IMR-90 (cell line): ENCODE results near the gene DSG3. TPM values are rescaled to one million over a fixed set of nuclear protein-coding genes. Genes with fewer than 3 reads are reported as not detected.

Source experiments
- ATAC-seq: fragments of 200-7000 bp; cut with Tn5 transposase; 2 replicates; pipeline ENCODE4 v1.9.1; 2020; ENCODE audit warnings: low read depth, mild to moderate bottlenecking, moderate library complexity
- BruUV-seq: library from RNA; stranded (reverse); fragments of 400-500 nt; replicated peaks from 2 replicates; lab custom pipeline; 2021; lab: Mats Ljungman, UMichigan
- CTCF ChIA-PET: fragments of 300-600 bp; formaldehyde crosslinking; extraction: SDS; loops from one replicate; lab custom pipeline; 2021; ENCODE audit warnings: antibody characterized with exemption; lab: Yijun Ruan, JAX
- POLR2A ChIA-PET: fragments of 300-600 bp; sonication (Branson Sonifier 250); formaldehyde crosslinking; loops from one replicate; lab custom pipeline; 2022; ENCODE audit warnings: antibody characterized with exemption; ENCODE audit not compliant: unreplicated experiment; lab: Charles Lee
- DNase-seq: peaks from one replicate; pipeline ENCODE4 v3.0.0; 2013
- H2AFZ ChIP-seq: replicated peaks from 2 replicates; pipeline ENCODE3; 2013; ENCODE audit warnings: low read length, mild to moderate bottlenecking; ENCODE audit not compliant: poor library complexity
- H2AK5ac ChIP-seq: 2 replicates; pipeline ENCODE4 v1.6.1; 2013; ENCODE audit warnings: low read depth, low read length, inconsistent platforms
- H2AK9ac ChIP-seq: replicated peaks from 2 replicates; pipeline ENCODE3; 2013; ENCODE audit warnings: mild to moderate bottlenecking, low read depth, low read length, moderate library complexity; ENCODE audit not compliant: poor library complexity
- H2BK120ac ChIP-seq: 2 replicates; pipeline ENCODE4 v1.6.1; 2013; ENCODE audit warnings: low read depth, low read length, inconsistent platforms
- H2BK15ac ChIP-seq: 3 replicates; pipeline ENCODE4 v1.6.1; 2013; ENCODE audit warnings: low read depth, low read length, inconsistent platforms
- H2BK20ac ChIP-seq: 2 replicates; pipeline ENCODE4 v1.6.1; 2013; ENCODE audit warnings: low read depth, mild to moderate bottlenecking, inconsistent platforms, low read length, moderate library complexity
- H2BK5ac ChIP-seq: 2 replicates; pipeline ENCODE4 v1.6.1; 2013; ENCODE audit warnings: mild to moderate bottlenecking, low read depth, low read length, inconsistent platforms; ENCODE audit not compliant: poor library complexity, severe bottlenecking
- H3K14ac ChIP-seq: replicated peaks from 2 replicates; pipeline ENCODE4 v1.6.1; 2013; ENCODE audit warnings: low read depth, low read length, inconsistent platforms
- H3K18ac ChIP-seq: 2 replicates; pipeline ENCODE4 v1.6.1; 2013; ENCODE audit warnings: low read depth, low read length, control low read depth
- H3K23ac ChIP-seq: 2 replicates; pipeline ENCODE4 v1.6.1; 2013; ENCODE audit warnings: low read depth, low read length, inconsistent platforms
- H3K27ac ChIP-seq: 2 replicates; pipeline ENCODE4 v1.5.1; 2013; ENCODE audit warnings: mild to moderate bottlenecking, control low read depth, low read length; ENCODE audit not compliant: insufficient read depth
- H3K27me3 ChIP-seq: 2 replicates; pipeline ENCODE4 v1.6.1; 2013; ENCODE audit warnings: low read length; ENCODE audit not compliant: control insufficient read depth, insufficient read depth
- H3K36me3 ChIP-seq: 2 replicates; pipeline ENCODE4 v1.6.1; 2013; ENCODE audit warnings: low read length, mixed read lengths; ENCODE audit not compliant: control insufficient read depth, insufficient read depth
- H3K4ac ChIP-seq: 2 replicates; pipeline ENCODE4 v1.6.1; 2013; ENCODE audit warnings: low read depth, low read length, inconsistent platforms
- H3K4me1 ChIP-seq: 2 replicates; pipeline ENCODE4 v1.6.1; 2013; ENCODE audit warnings: low read length, mixed read lengths; ENCODE audit not compliant: control insufficient read depth, insufficient read depth
- H3K4me2 ChIP-seq: 2 replicates; pipeline ENCODE4 v1.6.1; 2013; ENCODE audit warnings: low read depth, mild to moderate bottlenecking, control low read depth, low read length, moderate library complexity
- H3K4me3 ChIP-seq: 2 replicates; pipeline ENCODE4 v1.5.1; 2013; ENCODE audit warnings: low read depth, mild to moderate bottlenecking, control low read depth, low read length, moderate library complexity; ENCODE audit not compliant: insufficient read depth
- H3K56ac ChIP-seq: 2 replicates; pipeline ENCODE4 v1.6.1; 2013; ENCODE audit warnings: low read length, inconsistent platforms; ENCODE audit not compliant: insufficient read depth; ENCODE audit errors: extremely low read depth
- H3K79me1 ChIP-seq, 2 experiments: 2 replicates each; pipeline ENCODE4 v1.6.1; 2013; ENCODE audit warnings: low read length in 2 of 2, inconsistent platforms in 1 of 2, low read depth in 1 of 2
- H3K9ac ChIP-seq: 2 replicates; pipeline ENCODE4 v1.6.1; 2013; ENCODE audit warnings: low read depth, low read length, control low read depth
- H3K9me1 ChIP-seq: 2 replicates; pipeline ENCODE4 v1.6.1; 2013; ENCODE audit warnings: low read length, inconsistent platforms; ENCODE audit not compliant: insufficient read depth
- H3K9me3 ChIP-seq: 2 replicates; pipeline ENCODE4 v1.6.1; 2013; ENCODE audit warnings: low read length; ENCODE audit not compliant: control insufficient read depth, insufficient read depth
- H4K20me1 ChIP-seq: 2 replicates; pipeline ENCODE4 v1.6.1; 2013; ENCODE audit warnings: low read length, inconsistent platforms; ENCODE audit not compliant: insufficient read depth
- H4K5ac ChIP-seq: 2 replicates; pipeline ENCODE4 v1.6.1; 2013; ENCODE audit warnings: mild to moderate bottlenecking, low read depth, low read length, control low read depth
- H4K8ac ChIP-seq, 2 experiments: 2 replicates each; pipeline ENCODE4 v1.6.1; 2013; ENCODE audit warnings: low read depth in 2 of 2, low read length in 2 of 2, control low read depth in 1 of 2, inconsistent platforms in 1 of 2
- H4K91ac ChIP-seq: 2 replicates; pipeline ENCODE4 v1.6.1; 2013; ENCODE audit warnings: low read depth, low read length, inconsistent platforms; ENCODE audit not compliant: insufficient read depth
- CTCF ChIP-seq: conservative IDR thresholded peaks from 2 replicates; pipeline ENCODE4 v1.5.1; 2012; ENCODE audit warnings: mild to moderate bottlenecking, low read depth, low read length, improper control_type of control experiment
- FOS ChIP-seq: fragments of 150-350 bp; IDR thresholded peaks from 2 replicates; pipeline ENCODE4 v1.6.1; 2016; ENCODE audit warnings: low read depth, low read length
- MAFK ChIP-seq: IDR thresholded peaks from 2 replicates; pipeline ENCODE4 v1.6.1; 2012; ENCODE audit warnings: low read depth, low read length, improper control_type of control experiment
- NFE2L2 ChIP-seq: fragments of 150-350 bp; IDR thresholded peaks from 2 replicates; pipeline ENCODE4 v1.6.1; 2016; ENCODE audit warnings: low read depth, mild to moderate bottlenecking, low read length
- RCOR1 ChIP-seq: IDR thresholded peaks from 2 replicates; pipeline ENCODE4 v1.6.1; 2012; ENCODE audit warnings: mild to moderate bottlenecking, low read length, improper control_type of control experiment; ENCODE audit not compliant: insufficient replicate concordance
- WGBS, 2 experiments: methylation state at CpG; one replicate each; pipeline versions ENCODE4 v1.1.5 to v1.1.7; 2013; ENCODE audit warnings: missing lambda C conversion rate in 2 of 2; ENCODE audit not compliant: insufficient read length in 1 of 2; ENCODE audit errors: extremely low coverage in 2 of 2; 5-methylcytosine and 5-hydroxymethylcytosine counted together
- dilution Hi-C: fragments of 300-500 bp; cut with HindIII; formaldehyde crosslinking; loops from one replicate; pipeline ENCODE4 v1.14.3; 2018; ENCODE audit warnings: low sequenced_read_pairs; ENCODE audit not compliant: unreplicated experiment
- in situ Hi-C: fragments of 300-500 bp; cut with MboI; formaldehyde crosslinking; loops from 3 replicates; pipeline ENCODE4 v1.14.3; 2019; ENCODE audit warnings: low sequenced_read_pairs, inconsistent platforms, mixed read lengths
- intact Hi-C: fragments of 100-400 bp; cut with micrococcal nuclease; formaldehyde crosslinking; loops from 2 replicates; pipeline ENCODE4 v1.10.0; 2022
- polyA plus RNA-seq, 3 experiments: library from polyadenylated mRNA; depleted of rRNA; stranded (reverse); fragments of >200 nt; gene quantifications; 2 replicates each; pipeline ENCODE4 v1.2.3, GENCODE V29; 2012; ENCODE audit warnings: low replicate concordance in 1 of 3
- total RNA-seq: library from RNA; depleted of rRNA; stranded (reverse); fragments of >200 nt; gene quantifications from 2 replicates; pipeline ENCODE4 v1.2.3, GENCODE V29; 2012
- TF ChIP-seq, protein P1 (sequence below): fragments of 150-350 bp; IDR thresholded peaks from 2 replicates; pipeline ENCODE4 v1.6.1; 2017; ENCODE audit warnings: mild to moderate bottlenecking, antibody characterized with exemption, low read length, low read depth

Gene DSG3
- total and polyA plus RNA-seq, 2 of the 4 experiments (the other 2 are of a cell fraction): not detected

GRCh38 chr18:31441493-31441892 lies 6.0 kb upstream of the DSG3 start:
- no peaks in the 10 kb centered on the region for H3K4me1 ChIP-seq
- TF ChIP-seq MAFK (no peak), RCOR1 (no peak), NFE2L2 (no peak), CTCF (no peak), FOS (no peak)
- TF ChIP-seq, protein P1, sequence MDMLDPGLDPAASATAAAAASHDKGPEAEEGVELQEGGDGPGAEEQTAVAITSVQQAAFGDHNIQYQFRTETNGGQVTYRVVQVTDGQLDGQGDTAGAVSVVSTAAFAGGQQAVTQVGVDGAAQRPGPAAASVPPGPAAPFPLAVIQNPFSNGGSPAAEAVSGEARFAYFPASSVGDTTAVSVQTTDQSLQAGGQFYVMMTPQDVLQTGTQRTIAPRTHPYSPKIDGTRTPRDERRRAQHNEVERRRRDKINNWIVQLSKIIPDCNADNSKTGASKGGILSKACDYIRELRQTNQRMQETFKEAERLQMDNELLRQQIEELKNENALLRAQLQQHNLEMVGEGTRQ: no peak
- WGBS, 2 experiments: no CpG with 5 or more reads among the region's 4 CpGs
- DNase-seq (no peak), ATAC-seq (no peak)
- no peak overlapping the region for H2AK9ac ChIP-seq
- no peak overlapping the region for H2AK5ac ChIP-seq
- no peak overlapping the region for H3K4ac ChIP-seq
- H2BK15ac ChIP-seq: no peak overlapping the region
- no peaks in the 10 kb centered on the region for H3K36me3 ChIP-seq
- BruUV-seq: no TSS peak
- H3K4me3 ChIP-seq: no peak overlapping the region
- intact Hi-C loops: no loop called here
- no peak overlapping the region for H2BK20ac ChIP-seq
- no peaks in the 10 kb centered on the region for H3K79me1 ChIP-seq
- H3K18ac ChIP-seq: no peak overlapping the region
- H2BK5ac ChIP-seq: no peak overlapping the region
- no peaks in the 10 kb centered on the region for H3K27me3 ChIP-seq
- H3K4me2 ChIP-seq: no peak overlapping the region
- no peak overlapping the region for H4K8ac ChIP-seq
- CTCF ChIA-PET: no interaction called here
- in situ Hi-C loops: no loop called here
- H4K5ac ChIP-seq: no peak overlapping the region
- no peak overlapping the region for H3K23ac ChIP-seq
- no peaks in the 10 kb centered on the region; the same call in 1 of the 2 replicates for H3K9me3 ChIP-seq
- dilution Hi-C loops: no loop called here
- no peak overlapping the region for H4K91ac ChIP-seq
- H2AFZ ChIP-seq: no peak overlapping the region
- H2BK120ac ChIP-seq: no peak overlapping the region
- no peak overlapping the region for H3K14ac ChIP-seq
- H3K9ac ChIP-seq: no peak overlapping the region
- H3K27ac ChIP-seq: no peak overlapping the region
- H4K20me1 ChIP-seq: no peaks in the 10 kb centered on the region
- no peaks in the 10 kb centered on the region for H3K9me1 ChIP-seq
- POLR2A ChIA-PET: no interaction called here
- H3K56ac ChIP-seq: no peak overlapping the region
